Mesenchymal stem cell (in vitro differentiated cells and primary cell): ENCODE results near the gene NQO1.

Experiments
- DNase-seq: peaks from one replicate; pipeline ENCODE4 v3.0.0-alpha.2; 2013
- H2AFZ ChIP-seq: one replicate; pipeline ENCODE4 v1.6.1; 2013; ENCODE audit warnings: low read depth, mild to moderate bottlenecking, control low read depth, inconsistent platforms, low read length, moderate library complexity
- H2AK5ac ChIP-seq: 2 replicates; pipeline ENCODE4 v1.6.1; 2013; ENCODE audit warnings: low read length, moderate library complexity, mild to moderate bottlenecking, inconsistent platforms; ENCODE audit not compliant: severe bottlenecking
- H2BK120ac ChIP-seq: one replicate; pipeline ENCODE4 v1.6.1; 2013; ENCODE audit warnings: low read depth, mild to moderate bottlenecking, inconsistent platforms, low read length, moderate library complexity
- H2BK12ac ChIP-seq, 2 experiments: one replicate each; pipeline ENCODE4 v1.6.1; 2013; ENCODE audit warnings: inconsistent platforms in 2 of 2, low read length in 2 of 2, mild to moderate bottlenecking in 2 of 2, moderate library complexity in 2 of 2, control low read depth in 1 of 2
- H2BK15ac ChIP-seq: one replicate; pipeline ENCODE4 v1.6.1; 2013; ENCODE audit warnings: mild to moderate bottlenecking, low read depth, inconsistent platforms; ENCODE audit not compliant: poor library complexity, severe bottlenecking
- H2BK5ac ChIP-seq: 2 replicates; pipeline ENCODE4 v1.6.1; 2013; ENCODE audit warnings: low read depth, mild to moderate bottlenecking, low read length, control low read depth, inconsistent platforms; ENCODE audit not compliant: poor library complexity, severe bottlenecking
- H3K14ac ChIP-seq, 2 experiments: one replicate each; pipeline ENCODE4 v1.6.1; 2013; ENCODE audit warnings: inconsistent platforms in 2 of 2, low read length in 2 of 2, control low read depth in 1 of 2, mild to moderate bottlenecking in 1 of 2, moderate library complexity in 1 of 2
- H3K18ac ChIP-seq, 2 experiments: one replicate each; pipeline ENCODE4 v1.6.1; 2013; ENCODE audit warnings: inconsistent platforms in 2 of 2, low read length in 2 of 2, control low read depth in 1 of 2, low read depth in 1 of 2, mild to moderate bottlenecking in 1 of 2
- H3K23ac ChIP-seq, 2 experiments: one replicate each; pipeline ENCODE4 v1.6.1; 2013; ENCODE audit warnings: inconsistent platforms in 2 of 2, low read length in 2 of 2, mild to moderate bottlenecking in 2 of 2, moderate library complexity in 2 of 2, control low read depth in 1 of 2
- H3K27ac ChIP-seq: 2 replicates; pipeline ENCODE4 v1.5.1; 2013; ENCODE audit warnings: mild to moderate bottlenecking, moderate library complexity, low read length, control low read depth, inconsistent platforms; ENCODE audit not compliant: poor library complexity, severe bottlenecking
- H3K27me3 ChIP-seq, 2 experiments: 2 replicates each; pipeline versions ENCODE4 v1.6.1 to v1.7.0; 2013; ENCODE audit warnings: low read length in 2 of 2, mild to moderate bottlenecking in 2 of 2, moderate library complexity in 2 of 2, control low read depth in 1 of 2, inconsistent platforms in 1 of 2; ENCODE audit not compliant: control insufficient read depth in 1 of 2, insufficient read depth in 1 of 2
- H3K36me3 ChIP-seq, 2 experiments: 2 replicates each; pipeline versions ENCODE4 v1.6.1 to v1.7.0; 2013; ENCODE audit warnings: low read length in 2 of 2, control low read depth in 1 of 2, inconsistent platforms in 1 of 2, low read depth in 1 of 2, mild to moderate bottlenecking in 1 of 2; ENCODE audit not compliant: insufficient read depth in 2 of 2, control insufficient read depth in 1 of 2
- H3K4ac ChIP-seq, 2 experiments: one replicate each; pipeline ENCODE4 v1.6.1; 2013; ENCODE audit warnings: inconsistent platforms in 2 of 2, low read length in 2 of 2, mild to moderate bottlenecking in 2 of 2, moderate library complexity in 2 of 2, control low read depth in 1 of 2, low read depth in 1 of 2
- H3K4me1 ChIP-seq: 2 replicates; pipeline ENCODE4 v1.6.1; 2013; ENCODE audit warnings: low read depth, low read length, control low read depth; ENCODE audit not compliant: control insufficient read depth, insufficient read depth
- H3K4me2 ChIP-seq: 2 replicates; pipeline ENCODE4 v1.6.1; 2013; ENCODE audit warnings: low read length, mild to moderate bottlenecking, inconsistent platforms; ENCODE audit not compliant: poor library complexity, severe bottlenecking
- H3K4me3 ChIP-seq, 2 experiments: 2 replicates each; pipeline versions ENCODE4 v1.5.1 to v1.7.0; 2013; ENCODE audit warnings: low read length in 2 of 2, mild to moderate bottlenecking in 2 of 2, control low read depth in 1 of 2, low read depth in 1 of 2; ENCODE audit not compliant: insufficient read depth in 1 of 2
- H3K79me1 ChIP-seq: replicated peaks from 2 replicates; pipeline ENCODE4 v1.6.1; 2013; ENCODE audit warnings: mild to moderate bottlenecking, control low read depth, low read length, inconsistent platforms; ENCODE audit not compliant: poor library complexity, severe bottlenecking
- H3K9ac ChIP-seq: 2 replicates; pipeline ENCODE4 v1.7.0; 2013; ENCODE audit warnings: mild to moderate bottlenecking, low read length, moderate library complexity
- H3K9me3 ChIP-seq: 2 replicates; pipeline ENCODE4 v1.7.0; 2013; ENCODE audit warnings: mild to moderate bottlenecking, low read length; ENCODE audit not compliant: control insufficient read depth
- H4K8ac ChIP-seq: one replicate; pipeline ENCODE4 v1.6.1; 2013; ENCODE audit warnings: inconsistent platforms, mild to moderate bottlenecking, low read length, moderate library complexity
- H4K91ac ChIP-seq: one replicate; pipeline ENCODE4 v1.6.1; 2013; ENCODE audit warnings: mild to moderate bottlenecking, low read length, inconsistent platforms
- WGBS: methylation state at CpG from one replicate; pipeline ENCODE4 v1.1.7; 2013; ENCODE audit warnings: mixed read lengths; 5-methylcytosine and 5-hydroxymethylcytosine counted together

NQO1 gene

GRCh38 chr16:69707920-69708683 lies 18.3 kb downstream of the NQO1 start:
- no peak for DNase-seq
- H2BK5ac ChIP-seq, result no peak overlapping the region
- no peak overlapping the region for H4K8ac ChIP-seq
- no peak overlapping the region for H3K9ac ChIP-seq
- peaks cover 43 to 82% of the 10 kb centered on the region in 2 experiments for H3K36me3 ChIP-seq
- no peak overlapping the region for H2BK15ac ChIP-seq
- H2BK12ac ChIP-seq, result no peak overlapping the region
- H3K23ac ChIP-seq, result no peak overlapping the region
- no peak overlapping the region for H4K91ac ChIP-seq
- 93% methylated on average over 10 of the region's 10 CpGs for WGBS
- peaks cover 11% of the 10 kb centered on the region for H3K79me1 ChIP-seq
- no peak overlapping the region for H3K4ac ChIP-seq
- no peak overlapping the region for H2AFZ ChIP-seq
- no peaks in the 10 kb centered on the region for H3K27me3 ChIP-seq
- H3K14ac ChIP-seq, result no peak overlapping the region
- H3K18ac ChIP-seq, result no peak overlapping the region
- H2AK5ac ChIP-seq, result no peak overlapping the region
- no peak overlapping the region for H3K27ac ChIP-seq
- no peaks in the 10 kb centered on the region for H3K4me1 ChIP-seq
- no peak overlapping the region for H3K4me3 ChIP-seq
- no peak overlapping the region for H3K4me2 ChIP-seq
- no peaks in the 10 kb centered on the region for H3K9me3 ChIP-seq
- no peak overlapping the region for H2BK120ac ChIP-seq

- DNase-seq, result no peak
- H2BK120ac ChIP-seq, result no peak overlapping the region
- H3K79me1 ChIP-seq, result peaks cover 10% of the 10 kb centered on the region
- H2AK5ac ChIP-seq, result no peak overlapping the region
- no peak overlapping the region for H2BK12ac ChIP-seq
- H3K23ac ChIP-seq, result no peak overlapping the region
- H3K4me1 ChIP-seq, result no peaks in the 10 kb centered on the region
- H3K9ac ChIP-seq, result no peak overlapping the region
- no peak overlapping the region for H2AFZ ChIP-seq
- no peaks in the 10 kb centered on the region for H3K9me3 ChIP-seq
- no peak overlapping the region for H3K4ac ChIP-seq
- H2BK15ac ChIP-seq, result no peak overlapping the region
- no peak overlapping the region for H2BK5ac ChIP-seq
- H3K27me3 ChIP-seq, result no peaks in the 10 kb centered on the region
- no peak overlapping the region for H3K27ac ChIP-seq
- H3K4me2 ChIP-seq, result no peak overlapping the region
- no peak overlapping the region for H3K4me3 ChIP-seq
- H3K14ac ChIP-seq, result no peak overlapping the region
- H3K36me3 ChIP-seq, result peaks cover 31 to 82% of the 10 kb centered on the region in 2 experiments
- H3K18ac ChIP-seq, result no peak overlapping the region
- H4K8ac ChIP-seq, result no peak overlapping the region
- 94% methylated on average over 2 of the region's 2 CpGs for WGBS
- H4K91ac ChIP-seq, result no peak overlapping the region
Measured at GRCh38 chr16:69706975-69707340, 19.4 kb downstream of the NQO1 start.

GRCh38 chr16:69706256-69706974 lies 19.9 kb downstream of the NQO1 start:
- no CpG with 5 or more reads among the region's 1 CpG for WGBS
- Histone ChIP-seq H3K4me2 (no peak overlapping the region), H2AK5ac (no peak overlapping the region)

GRCh38 chr16:69703638-69704037 lies 22.7 kb downstream of the NQO1 start:
- Histone ChIP-seq H2BK12ac (no peak overlapping the region), H3K36me3 (peaks cover 18 to 81% of the 10 kb centered on the region in 2 experiments), H3K4ac (no peak overlapping the region), H3K18ac (no peak overlapping the region), H3K27ac (no peak overlapping the region), H2BK15ac (no peak overlapping the region), H3K4me3 (no peak overlapping the region), H3K79me1 (peaks cover 3% of the 10 kb centered on the region), H2AK5ac (no peak overlapping the region), H3K4me2 (no peak overlapping the region), H3K23ac (no peak overlapping the region), H4K8ac (no peak overlapping the region), H2BK120ac (no peak overlapping the region), H4K91ac (no peak overlapping the region), H3K4me1 (no peaks in the 10 kb centered on the region), H3K27me3 (no peaks in the 10 kb centered on the region), H3K9me3 (no peaks in the 10 kb centered on the region), H2AFZ (no peak overlapping the region), H3K14ac (no peak overlapping the region), H2BK5ac (no peak overlapping the region), H3K9ac (no peak overlapping the region)
- no CpG with 5 or more reads among the region's 2 CpGs for WGBS
- peak; percentile 53 for DNase-seq

More at GRCh38 chr16:69706256-69706974, 19.9 kb downstream of the NQO1 start:
- DNase-seq, result no peak
- no peak overlapping the region for H2BK12ac ChIP-seq
- no peak overlapping the region for H2BK5ac ChIP-seq
- H4K8ac ChIP-seq, result no peak overlapping the region
- H3K18ac ChIP-seq, result no peak overlapping the region
- H3K23ac ChIP-seq, result no peak overlapping the region
- peaks cover 10% of the 10 kb centered on the region for H3K79me1 ChIP-seq
- peaks cover 27 to 83% of the 10 kb centered on the region in 2 experiments for H3K36me3 ChIP-seq
- H3K27ac ChIP-seq, result no peak overlapping the region
- H2AFZ ChIP-seq, result no peak overlapping the region
- H3K14ac ChIP-seq, result no peak overlapping the region
- H2BK15ac ChIP-seq, result no peak overlapping the region
- H3K4ac ChIP-seq, result no peak overlapping the region
- no peak overlapping the region for H3K9ac ChIP-seq
- H2BK120ac ChIP-seq, result no peak overlapping the region
- no peaks in the 10 kb centered on the region for H3K9me3 ChIP-seq
- no peaks in the 10 kb centered on the region for H3K4me1 ChIP-seq
- H3K4me3 ChIP-seq, result no peak overlapping the region
- no peak overlapping the region for H4K91ac ChIP-seq
- no peaks in the 10 kb centered on the region for H3K27me3 ChIP-seq
